Gastroesophageal sphincter (tissue), 3 donors: Measurements from ENCODE around the gene ZNF784.

Experiments
- POLR2A ChIP-seq, 2 donors: fragments of 450-650 bp; IDR thresholded peaks; one replicate each; pipeline ENCODE4 v1.6.1; 2017; ENCODE audit warnings: antibody characterized with exemption in 2 of 2, mild to moderate bottlenecking in 2 of 2, moderate library complexity in 1 of 2
- TF ChIP-seq, protein P1 (sequence below), 4 experiments: fragments of 200-600 bp in 2 of 4; fragments of 450-650 bp in 2 of 4; sonication (generic) in 1 of 4; IDR thresholded peaks; one replicate each; pipeline ENCODE4 v1.5.1; 2017 to 2019; ENCODE audit warnings: antibody characterized with exemption in 4 of 4, mild to moderate bottlenecking in 2 of 4, moderate library complexity in 2 of 4

DNA sequence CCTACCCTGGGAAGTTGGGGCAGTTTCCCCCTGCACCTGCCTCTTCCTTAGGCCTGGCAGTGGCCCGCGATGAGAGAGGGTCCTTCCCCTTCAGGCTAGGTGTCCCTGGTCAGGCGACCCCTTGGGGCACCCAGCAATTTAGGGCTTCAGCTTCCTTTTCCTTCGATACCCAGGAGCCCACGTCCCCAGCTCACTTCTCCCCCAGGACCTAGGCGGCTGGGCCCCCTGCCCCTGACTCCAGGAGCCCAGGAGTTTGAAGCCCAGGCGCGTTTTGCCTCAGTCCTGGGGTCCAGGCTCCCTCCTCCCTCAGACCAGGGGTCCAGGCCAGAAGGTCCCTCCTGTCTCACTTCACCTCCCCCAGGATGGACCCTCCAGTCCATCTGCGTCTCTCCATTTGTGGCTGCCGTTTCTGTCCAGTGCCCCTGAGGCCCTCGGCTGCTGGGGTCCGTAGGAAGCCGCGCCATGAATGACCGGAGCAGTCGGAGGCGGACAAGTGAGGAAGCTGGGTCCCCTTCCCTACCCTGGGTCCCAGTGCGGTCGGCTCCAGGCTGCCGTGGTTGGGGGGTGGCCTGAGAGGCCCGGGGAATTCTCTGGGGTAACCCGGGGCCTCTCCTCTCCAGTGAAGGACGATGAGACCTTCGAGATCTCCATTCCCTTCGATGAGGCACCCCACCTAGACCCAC is 24.4 kb upstream of the ZNF784 start:
- TF ChIP-seq, protein P1, sequence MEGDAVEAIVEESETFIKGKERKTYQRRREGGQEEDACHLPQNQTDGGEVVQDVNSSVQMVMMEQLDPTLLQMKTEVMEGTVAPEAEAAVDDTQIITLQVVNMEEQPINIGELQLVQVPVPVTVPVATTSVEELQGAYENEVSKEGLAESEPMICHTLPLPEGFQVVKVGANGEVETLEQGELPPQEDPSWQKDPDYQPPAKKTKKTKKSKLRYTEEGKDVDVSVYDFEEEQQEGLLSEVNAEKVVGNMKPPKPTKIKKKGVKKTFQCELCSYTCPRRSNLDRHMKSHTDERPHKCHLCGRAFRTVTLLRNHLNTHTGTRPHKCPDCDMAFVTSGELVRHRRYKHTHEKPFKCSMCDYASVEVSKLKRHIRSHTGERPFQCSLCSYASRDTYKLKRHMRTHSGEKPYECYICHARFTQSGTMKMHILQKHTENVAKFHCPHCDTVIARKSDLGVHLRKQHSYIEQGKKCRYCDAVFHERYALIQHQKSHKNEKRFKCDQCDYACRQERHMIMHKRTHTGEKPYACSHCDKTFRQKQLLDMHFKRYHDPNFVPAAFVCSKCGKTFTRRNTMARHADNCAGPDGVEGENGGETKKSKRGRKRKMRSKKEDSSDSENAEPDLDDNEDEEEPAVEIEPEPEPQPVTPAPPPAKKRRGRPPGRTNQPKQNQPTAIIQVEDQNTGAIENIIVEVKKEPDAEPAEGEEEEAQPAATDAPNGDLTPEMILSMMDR (IDR thresholded peaks at IDR 0.05) = no peak
- peak in 1 of 2 donors; percentile 12 for TF ChIP-seq POLR2A (IDR thresholded peaks at IDR 0.05)
